Neuron (in vitro differentiated cells): Measurements from ENCODE around the gene HTN1.

Source experiments
- H2AFZ ChIP-seq: one replicate; pipeline ENCODE4 v1.6.1; 2013; ENCODE audit warnings: low read depth, mild to moderate bottlenecking, inconsistent platforms, low read length, moderate library complexity
- H3K27me3 ChIP-seq: one replicate; pipeline ENCODE4 v1.6.1; 2013; ENCODE audit warnings: low read length; ENCODE audit not compliant: insufficient read depth
- H3K36me3 ChIP-seq: one replicate; pipeline ENCODE4 v1.6.1; 2013; ENCODE audit warnings: low read length; ENCODE audit not compliant: insufficient read depth
- H3K4me1 ChIP-seq: one replicate; pipeline ENCODE4 v1.6.1; 2013; ENCODE audit warnings: low read length; ENCODE audit not compliant: insufficient read depth
- H3K4me3 ChIP-seq: 2 replicates; pipeline ENCODE4 v1.5.1; 2013; ENCODE audit warnings: mild to moderate bottlenecking, low read length, moderate library complexity
- H3K9me3 ChIP-seq: one replicate; pipeline ENCODE4 v1.6.1; 2013; ENCODE audit warnings: low read length

The HTN1 gene

DNA sequence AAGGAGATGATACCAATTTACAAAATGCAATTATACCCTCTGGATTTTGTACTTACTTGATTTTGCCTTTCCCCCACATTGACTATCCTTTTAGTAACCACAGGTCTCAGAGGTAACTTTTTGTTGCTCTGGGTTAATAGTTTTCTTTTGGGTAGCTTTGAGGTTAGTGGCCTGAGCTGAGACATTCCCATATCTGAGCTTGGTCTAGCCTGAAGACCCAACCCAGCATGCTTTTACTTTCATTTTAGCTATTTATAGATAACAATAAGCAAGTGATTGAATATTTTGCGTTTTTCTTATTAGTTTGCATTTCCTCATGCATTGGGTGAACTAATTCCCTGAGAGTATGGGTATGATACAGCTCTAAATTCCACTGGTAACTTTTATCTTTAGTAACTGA, 11.8 kb downstream of the HTN1 start:
- no peak overlapping the region for H3K4me3 ChIP-seq
- no peaks in the 10 kb centered on the region for H3K4me1 ChIP-seq
- no peaks in the 10 kb centered on the region for H3K9me3 ChIP-seq
- no peak overlapping the region for H2AFZ ChIP-seq
- no peaks in the 10 kb centered on the region for H3K27me3 ChIP-seq
- H3K36me3 ChIP-seq, result no peaks in the 10 kb centered on the region

DNA sequence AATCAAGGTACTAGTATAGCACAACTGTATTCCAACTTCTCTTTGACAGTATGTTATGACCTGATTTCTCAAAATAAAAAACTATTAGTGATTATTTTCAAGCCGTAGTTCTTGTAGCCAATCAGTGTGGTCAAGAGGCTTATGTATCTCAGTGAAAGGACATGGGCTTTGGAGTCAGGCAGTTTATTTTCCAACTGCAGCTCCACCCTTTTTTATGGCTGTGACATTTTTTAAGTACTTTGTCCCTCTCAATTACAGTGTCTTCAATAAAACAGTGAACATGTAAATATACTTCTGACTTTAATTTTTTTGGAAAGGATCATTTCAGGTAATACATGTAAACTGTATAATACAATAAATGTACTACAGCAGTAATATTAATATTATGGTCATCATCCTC, 30.0 kb downstream of the HTN1 start:
- Histone ChIP-seq H3K27me3 (no peaks in the 10 kb centered on the region), H3K4me3 (no peak overlapping the region), H2AFZ (no peak overlapping the region), H3K4me1 (no peaks in the 10 kb centered on the region), H3K9me3 (no peaks in the 10 kb centered on the region), H3K36me3 (no peaks in the 10 kb centered on the region)

DNA sequence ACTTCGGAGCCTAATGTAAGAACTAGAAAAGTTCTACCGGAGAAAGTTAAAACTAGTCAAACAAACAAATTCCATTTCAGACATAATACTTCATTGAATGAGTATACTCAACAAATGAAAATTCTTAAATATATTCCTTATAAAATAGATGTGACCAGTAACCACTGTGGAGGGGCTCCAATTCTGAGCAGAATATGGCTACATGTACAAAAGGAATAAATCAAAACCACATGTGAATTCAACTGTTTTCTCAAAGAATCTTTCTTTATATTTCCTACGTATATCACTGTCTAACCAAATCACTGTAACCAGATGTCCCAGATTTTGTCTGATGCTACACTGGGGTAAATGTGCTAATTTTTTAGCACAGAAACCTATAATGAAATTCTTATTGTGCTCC, 49.0 kb downstream of the HTN1 start:
- H3K27me3 ChIP-seq, result no peaks in the 10 kb centered on the region
- H3K4me1 ChIP-seq, result no peaks in the 10 kb centered on the region
- H2AFZ ChIP-seq, result no peak overlapping the region
- no peaks in the 10 kb centered on the region for H3K36me3 ChIP-seq
- no peaks in the 10 kb centered on the region for H3K9me3 ChIP-seq
- no peak overlapping the region for H3K4me3 ChIP-seq
